Activated T-helper 2 cell treated with anti-CD3 and anti-CD28 coated beads, Interferon-gamma antibody, Interleukin-2, Interleukin-4, amounts not matched to agents 10 μg/mL and 5 μg/mL and 100 μg/mL, durations not matched to agents 14 hours and 24 hours and 36 hours (primary cell): ENCODE results near the gene RAB19. TPM values are rescaled to one million over a fixed set of nuclear protein-coding genes. Genes with fewer than 3 reads are reported as not detected.

ENCODE experiments used
- DNase-seq: peaks from one replicate; pipeline ENCODE4 v3.0.0; 2021; ENCODE audit warnings: low spot score
- H3K27ac Mint-ChIP-seq: one replicate; pipeline ENCODE4 v1.8.0; 2021; ENCODE audit warnings: mixed read lengths
- H3K27me3 Mint-ChIP-seq: one replicate; pipeline ENCODE4 v1.8.0; 2021; ENCODE audit warnings: low read depth, mixed read lengths
- H3K36me3 Mint-ChIP-seq: one replicate; pipeline ENCODE4 v1.8.0; 2021; ENCODE audit warnings: low read depth, mixed read lengths
- H3K4me1 Mint-ChIP-seq: one replicate; pipeline ENCODE4 v1.8.0; 2021; ENCODE audit warnings: low read depth, mixed read lengths
- H3K4me3 Mint-ChIP-seq: one replicate; pipeline ENCODE4 v1.8.0; 2021; ENCODE audit warnings: low read depth, mild to moderate bottlenecking, moderate library complexity, mixed read lengths
- H3K9me3 Mint-ChIP-seq: one replicate; pipeline ENCODE4 v1.8.0; 2021; ENCODE audit warnings: mixed read lengths
- intact Hi-C: fragments of 100-400 bp; cut with micrococcal nuclease; formaldehyde crosslinking; loops from one replicate; pipeline ENCODE4 v1.15.1; 2023
- total RNA-seq: library from RNA; stranded (reverse); gene quantifications from 2 replicates; pipeline ENCODE4 v1.2.3, GENCODE V29; 2022

Gene RAB19, protein sequence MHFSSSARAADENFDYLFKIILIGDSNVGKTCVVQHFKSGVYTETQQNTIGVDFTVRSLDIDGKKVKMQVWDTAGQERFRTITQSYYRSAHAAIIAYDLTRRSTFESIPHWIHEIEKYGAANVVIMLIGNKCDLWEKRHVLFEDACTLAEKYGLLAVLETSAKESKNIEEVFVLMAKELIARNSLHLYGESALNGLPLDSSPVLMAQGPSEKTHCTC
- 12.5 and 14.5 TPM in 2 replicates for total RNA-seq

DNA sequence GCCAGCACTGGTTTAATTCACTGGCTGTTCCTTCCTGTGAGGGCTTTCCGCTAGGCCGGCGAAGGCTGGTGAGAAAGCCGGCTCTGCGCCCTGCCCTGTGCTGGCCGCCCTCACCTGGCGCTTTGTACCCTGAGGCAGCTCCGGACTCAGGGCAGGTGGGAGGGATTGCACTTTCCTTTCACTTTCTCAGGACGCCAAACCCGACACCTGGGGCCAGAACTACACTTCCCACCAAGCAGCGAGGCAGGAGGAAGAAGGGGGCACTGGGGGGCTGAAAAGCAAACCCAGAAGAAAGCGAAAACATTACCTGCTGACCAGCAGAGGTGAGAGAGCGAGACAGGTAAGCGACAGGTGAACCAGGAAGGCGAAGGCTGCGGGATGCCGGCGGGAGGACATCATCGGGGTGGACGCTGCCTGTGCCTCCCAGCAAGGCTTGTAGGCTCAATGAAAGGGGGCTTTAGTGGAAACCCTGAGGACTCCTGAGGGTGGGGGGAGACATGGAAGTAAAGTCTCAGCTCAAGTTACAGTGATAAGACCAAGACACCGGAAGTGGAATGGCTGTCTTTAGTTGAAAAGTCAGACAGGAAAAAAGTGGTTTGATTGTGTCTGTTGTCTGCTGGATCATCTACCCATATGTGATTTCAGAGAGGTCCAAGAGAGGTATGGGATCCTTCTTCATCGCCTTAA is at the start of gene RAB19:
Gene RAB19, plus strand, starts transcription at position 181 of the 687 bp plus-strand sequence. CDS start 3,589 bp downstream, outside the sequence.
- no peaks in the 10 kb centered on the region for H3K9me3 Mint-ChIP-seq
- H3K4me3 Mint-ChIP-seq = peak within 1 kb of the TSS; percentile 92
- H3K27ac Mint-ChIP-seq = peak within 1 kb of the TSS; percentile 95
- intact Hi-C loops = loop anchor here (2.0 to 5.0 kb wide), 8 partner anchors 15 to 518 kb away; partner anchors contain the start of genes BRAF, KDM7A, NDUFB2 and PARP12
- H3K27me3 Mint-ChIP-seq = no peaks in the 10 kb centered on the region
- peaks cover 30% of the 10 kb centered on the region for H3K36me3 Mint-ChIP-seq
- peak; percentile 43 for DNase-seq
- H3K4me1 Mint-ChIP-seq = peaks cover 42% of the 10 kb centered on the region

DNA sequence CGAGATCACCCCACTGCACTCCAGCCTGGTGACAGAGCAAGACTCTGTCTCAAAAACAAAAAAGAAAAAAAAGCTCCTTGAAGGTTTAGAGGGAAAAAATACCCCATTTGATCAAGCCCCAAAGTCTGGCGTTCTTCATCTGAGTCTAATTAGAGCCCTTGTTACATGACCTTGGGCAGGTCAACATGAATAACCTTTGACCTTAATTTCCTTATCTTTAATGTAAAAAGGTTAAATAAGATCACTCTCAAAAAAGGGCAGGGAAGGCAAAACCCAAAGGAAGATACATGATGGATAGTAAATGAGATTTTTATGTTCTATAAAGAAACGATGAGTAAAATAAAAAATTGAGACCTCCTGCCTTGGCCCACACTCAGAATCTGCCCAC is 45.8 kb upstream of the RAB19 start:
- H3K4me1 Mint-ChIP-seq = peaks cover 29% of the 10 kb centered on the region
- DNase-seq = no peak
- intact Hi-C loops = loop anchor here (1.0 to 5.0 kb wide), 4 partner anchors 18 to 119 kb away; partner anchors contain the start of gene MKRN1
- no peaks in the 10 kb centered on the region for H3K27me3 Mint-ChIP-seq
- H3K9me3 Mint-ChIP-seq = no peaks in the 10 kb centered on the region
- H3K4me3 Mint-ChIP-seq = no peak overlapping the region
- H3K27ac Mint-ChIP-seq = peak overlapping the region; percentile 97
- H3K36me3 Mint-ChIP-seq = peaks cover 69% of the 10 kb centered on the region

DNA sequence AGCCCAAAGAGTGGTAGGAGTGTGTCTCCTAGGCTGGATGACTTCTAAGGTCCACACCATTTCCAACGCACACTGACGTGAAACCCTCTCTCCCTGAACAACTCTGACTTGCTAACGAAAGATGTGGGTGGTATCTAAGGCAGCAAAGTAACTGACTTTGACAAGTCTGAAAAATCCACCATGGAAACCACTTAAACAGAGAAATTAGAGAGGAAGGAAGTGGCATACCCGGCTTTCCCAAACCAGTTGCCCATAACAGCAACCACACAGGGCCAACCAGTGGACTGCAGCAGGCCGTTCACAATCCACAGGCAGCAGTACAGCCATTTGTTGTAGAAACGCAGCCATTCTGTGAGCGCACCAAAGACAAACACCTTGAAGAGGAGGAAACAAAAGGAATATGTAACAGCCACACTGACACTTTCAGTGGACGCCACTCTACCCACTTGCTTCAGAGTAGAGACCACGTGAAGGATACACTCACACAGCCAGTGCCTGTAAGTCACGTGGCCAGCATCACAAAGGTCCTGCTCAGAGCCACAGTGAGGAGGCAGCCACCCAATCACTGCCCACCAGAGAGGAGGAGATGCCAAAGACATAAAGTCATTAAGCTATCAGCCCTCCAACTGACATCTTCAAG is 45.3 kb upstream of the RAB19 start:
- peak; percentile 16 for DNase-seq
- Mint-ChIP-seq H3K9me3 (no peaks in the 10 kb centered on the region), H3K4me1 (peaks cover 29% of the 10 kb centered on the region), H3K27ac (peak overlapping the region; percentile 97), H3K4me3 (peak overlapping the region; percentile 62), H3K27me3 (no peaks in the 10 kb centered on the region), H3K36me3 (peaks cover 64% of the 10 kb centered on the region)
- intact Hi-C loops = loop anchor here (1.0 to 5.0 kb wide), 4 partner anchors 18 to 119 kb away; partner anchors contain the start of gene MKRN1

DNA sequence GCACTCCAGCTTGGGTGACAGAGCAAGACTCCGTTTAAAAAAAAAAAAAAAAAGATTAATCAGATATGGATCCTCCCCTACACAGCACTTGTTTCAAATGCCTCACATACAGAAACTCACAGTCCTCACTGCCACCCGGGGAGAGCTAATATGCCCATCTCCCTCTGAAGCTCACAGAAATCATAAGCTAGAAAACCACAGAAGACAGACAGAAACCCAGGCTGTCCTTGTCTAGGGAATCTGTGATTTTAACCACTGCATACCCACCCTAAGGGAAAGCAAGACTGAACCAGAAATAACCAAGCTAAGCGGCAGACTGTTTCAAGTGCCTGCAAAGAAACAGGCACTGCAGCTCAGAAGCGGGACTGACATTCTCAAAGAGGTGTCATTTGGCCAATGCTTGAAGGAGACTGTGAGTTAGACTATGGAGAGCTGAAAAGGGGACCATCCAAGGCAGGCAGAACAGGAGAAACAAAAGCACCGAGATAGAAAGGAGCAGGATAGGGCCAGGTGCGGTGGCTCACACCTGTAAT is 43.1 kb upstream of the RAB19 start:
- Mint-ChIP-seq H3K27ac (peak overlapping the region; percentile 97), H3K4me3 (peak overlapping the region; percentile 54), H3K9me3 (no peaks in the 10 kb centered on the region), H3K36me3 (peaks cover 64% of the 10 kb centered on the region), H3K4me1 (peaks cover 34% of the 10 kb centered on the region), H3K27me3 (no peaks in the 10 kb centered on the region)
- peak; percentile 16 for DNase-seq
- intact Hi-C loops = no loop called here

DNA sequence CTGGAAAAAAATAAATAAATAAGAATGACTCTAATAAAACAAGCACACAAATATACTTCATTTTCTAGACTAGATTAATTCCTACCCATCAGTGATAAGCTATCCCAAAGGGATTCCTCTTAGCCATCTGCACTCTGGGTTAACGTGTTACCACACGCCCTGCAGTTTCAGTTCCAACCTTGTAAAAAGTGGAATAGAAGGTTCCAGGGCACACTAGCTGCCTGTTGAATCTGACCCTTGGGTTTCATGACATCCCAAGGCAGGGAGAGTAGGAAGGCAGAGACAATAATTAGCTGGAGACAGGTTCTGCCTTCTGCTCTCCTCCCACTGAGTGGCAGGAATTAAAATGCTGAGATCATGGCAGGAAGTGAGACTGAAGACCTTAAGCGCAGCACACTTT is 39.0 kb upstream of the RAB19 start:
- intact Hi-C loops = no loop called here
- Mint-ChIP-seq H3K27me3 (no peaks in the 10 kb centered on the region), H3K4me3 (no peak overlapping the region), H3K4me1 (peaks cover 22% of the 10 kb centered on the region), H3K36me3 (peaks cover 63% of the 10 kb centered on the region), H3K27ac (peak overlapping the region; percentile 75), H3K9me3 (no peaks in the 10 kb centered on the region)
- DNase-seq = no peak

DNA sequence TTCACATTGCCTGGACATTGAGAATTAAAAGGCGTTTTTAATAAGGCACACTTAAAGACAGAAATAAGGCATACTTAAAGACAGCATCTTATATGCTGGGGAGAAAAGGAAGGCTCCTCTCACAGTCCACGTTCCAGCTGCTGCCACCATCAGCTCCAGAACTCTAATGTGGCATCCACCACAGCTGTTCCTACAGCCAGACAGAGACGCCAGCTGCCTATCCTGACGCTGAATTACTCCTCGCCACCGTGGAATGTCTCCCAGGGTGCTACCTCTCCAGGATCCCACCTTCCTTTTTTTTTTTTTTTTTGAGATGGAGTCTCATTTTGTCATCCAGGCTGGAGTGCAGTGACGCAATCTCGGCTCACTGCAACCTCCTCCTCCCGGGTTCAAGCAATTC is 36.3 kb upstream of the RAB19 start:
- Mint-ChIP-seq H3K36me3 (peaks cover 76% of the 10 kb centered on the region), H3K27me3 (no peaks in the 10 kb centered on the region), H3K9me3 (no peaks in the 10 kb centered on the region), H3K27ac (no peak overlapping the region), H3K4me1 (peaks cover 32% of the 10 kb centered on the region), H3K4me3 (no peak overlapping the region)
- intact Hi-C loops = no loop called here
- no peak for DNase-seq

DNA sequence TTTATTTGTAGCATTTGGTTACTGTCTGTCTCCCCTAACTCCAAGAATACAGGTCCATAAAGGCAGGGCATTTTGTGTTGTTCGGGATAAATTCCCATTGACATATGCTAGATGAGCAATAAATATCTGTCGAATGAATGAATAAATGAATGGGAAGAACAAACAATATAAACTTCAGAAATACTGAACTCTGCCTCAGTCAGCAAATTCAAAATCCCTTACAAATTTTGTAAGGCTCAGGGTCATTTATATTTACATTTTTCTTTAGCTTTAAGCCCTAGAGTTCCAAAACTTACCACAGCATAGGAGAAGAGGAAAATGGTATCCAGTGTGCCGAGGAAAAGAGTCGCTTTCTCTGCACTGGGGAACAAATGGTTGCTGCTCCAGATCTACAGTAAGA is 34.6 kb upstream of the RAB19 start:
- Mint-ChIP-seq H3K27me3 (no peaks in the 10 kb centered on the region), H3K4me3 (no peak overlapping the region), H3K36me3 (peaks cover 82% of the 10 kb centered on the region), H3K9me3 (no peaks in the 10 kb centered on the region), H3K4me1 (peaks cover 42% of the 10 kb centered on the region), H3K27ac (peak overlapping the region; percentile 11)
- no peak for DNase-seq
- intact Hi-C loops = no loop called here

DNA sequence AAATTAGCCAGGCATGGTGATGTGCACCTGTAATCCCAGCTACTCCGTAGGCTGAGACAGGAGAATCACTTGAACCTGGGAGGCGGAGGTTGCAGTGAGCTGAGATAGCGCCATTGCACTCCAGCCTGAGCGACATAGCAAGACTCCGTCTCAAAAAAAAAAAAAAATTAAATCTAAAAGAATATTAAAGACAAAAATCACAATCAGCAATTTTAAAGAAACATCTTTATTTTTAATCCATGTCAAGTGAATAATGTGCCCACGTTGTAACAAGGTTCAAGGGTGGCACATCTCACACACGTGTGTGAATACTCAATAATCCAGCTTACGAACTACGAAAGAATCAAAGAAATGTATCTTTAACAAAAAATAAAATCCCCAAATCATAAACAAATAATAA is 28.5 kb upstream of the RAB19 start:
- peaks cover 56% of the 10 kb centered on the region for H3K4me1 Mint-ChIP-seq
- H3K27me3 Mint-ChIP-seq = no peaks in the 10 kb centered on the region

DNA sequence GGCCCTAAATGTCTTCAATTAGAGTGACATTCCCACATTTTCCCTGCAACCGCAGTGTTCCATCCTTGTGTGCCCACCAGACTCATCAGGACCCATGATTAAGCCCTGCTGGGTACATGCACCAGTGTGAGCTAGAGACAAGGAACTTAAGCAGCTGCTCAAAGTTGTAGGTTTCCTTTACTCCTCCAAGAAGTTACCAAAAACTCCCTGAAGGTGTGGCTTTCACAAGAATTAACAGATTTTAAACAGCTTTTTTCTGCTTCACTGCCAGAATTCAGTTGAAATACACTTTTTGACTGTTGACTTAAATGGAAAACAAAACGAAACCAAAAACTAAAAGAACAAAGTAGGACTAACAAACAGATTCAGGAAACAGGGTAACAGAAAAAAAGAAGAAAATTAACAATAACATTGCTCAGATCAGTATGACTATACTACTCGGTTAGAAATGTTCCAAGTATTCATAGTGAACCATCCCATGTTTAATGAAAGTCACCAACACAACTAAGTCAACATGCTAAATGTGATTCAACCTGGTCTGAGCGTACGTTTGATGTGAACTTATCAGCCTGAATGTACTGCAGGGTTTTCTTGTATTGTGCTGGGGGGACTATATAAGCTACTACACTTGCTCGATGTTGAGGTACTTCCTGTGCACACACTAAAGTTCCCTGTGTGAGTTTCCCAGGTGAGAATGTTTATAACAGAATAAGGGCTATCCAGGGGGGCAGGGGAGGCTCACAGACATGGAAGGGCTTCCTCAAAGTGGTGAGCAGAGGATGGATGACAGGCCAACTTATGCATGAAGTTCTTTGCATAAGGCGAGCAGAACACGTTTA is 27.7 kb upstream of the RAB19 start:
- Mint-ChIP-seq H3K27me3 (no peaks in the 10 kb centered on the region), H3K4me3 (peak overlapping the region; percentile 65), H3K4me1 (peaks cover 51% of the 10 kb centered on the region), H3K36me3 (peaks cover 70% of the 10 kb centered on the region), H3K27ac (peak overlapping the region; percentile 97), H3K9me3 (no peaks in the 10 kb centered on the region)
- intact Hi-C loops = loop anchor here (1.0 to 5.0 kb wide), 9 partner anchors 14 to 201 kb away; no protein-coding TSS in a partner anchor
- DNase-seq = peak; percentile 26

More for the DNA sequence above, 28.5 kb upstream of the RAB19 start:
- DNase-seq = no peak
- H3K27ac Mint-ChIP-seq = peak overlapping the region; percentile 97
- intact Hi-C loops = loop anchor here (5.0 kb wide), 3 partner anchors 77 to 163 kb away; no protein-coding TSS in a partner anchor
- H3K4me3 Mint-ChIP-seq = peak overlapping the region; percentile 65
- peaks cover 76% of the 10 kb centered on the region for H3K36me3 Mint-ChIP-seq
- no peaks in the 10 kb centered on the region for H3K9me3 Mint-ChIP-seq

DNA sequence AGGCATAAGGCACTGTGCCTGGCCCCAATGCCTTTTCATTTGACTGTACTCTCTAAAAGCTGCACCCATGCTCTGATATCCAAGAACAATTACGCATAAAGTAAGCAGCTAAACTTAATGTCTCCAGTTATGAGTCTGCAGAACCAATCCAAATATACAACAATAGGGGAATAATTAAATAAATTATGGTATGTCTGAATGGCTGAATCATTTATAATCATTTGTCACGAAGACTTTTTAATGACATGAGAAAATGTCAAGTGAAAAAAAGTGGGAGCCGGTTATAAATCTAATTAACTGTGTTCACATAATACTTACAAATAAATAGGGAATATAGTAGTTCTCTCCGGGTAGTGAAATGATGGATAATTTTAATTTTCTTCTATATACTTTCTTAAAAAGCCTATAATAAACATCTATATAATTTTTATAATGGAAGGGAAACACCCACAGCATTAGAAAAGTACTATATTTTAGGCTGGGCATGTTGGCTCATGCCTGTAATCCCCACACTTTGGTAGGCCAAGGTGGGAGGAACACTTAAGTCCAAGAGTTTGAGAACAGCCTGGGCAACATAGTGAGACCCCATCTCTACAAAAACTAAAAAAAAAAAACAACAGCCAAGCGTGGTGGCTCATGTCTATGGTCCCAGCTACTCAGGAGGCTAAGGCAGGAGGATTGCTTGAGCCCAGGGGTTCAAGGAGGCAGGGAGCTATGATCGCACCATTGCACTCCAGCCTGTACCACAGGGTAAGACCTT is 19.7 kb upstream of the RAB19 start:
- no peaks in the 10 kb centered on the region for H3K27me3 Mint-ChIP-seq
- intact Hi-C loops = no loop called here
- H3K36me3 Mint-ChIP-seq = peaks cover 59% of the 10 kb centered on the region
- H3K4me3 Mint-ChIP-seq = no peak overlapping the region
- peaks cover 42% of the 10 kb centered on the region for H3K4me1 Mint-ChIP-seq
- no peak for DNase-seq
- peak overlapping the region; percentile 62 for H3K27ac Mint-ChIP-seq
- no peaks in the 10 kb centered on the region for H3K9me3 Mint-ChIP-seq

DNA sequence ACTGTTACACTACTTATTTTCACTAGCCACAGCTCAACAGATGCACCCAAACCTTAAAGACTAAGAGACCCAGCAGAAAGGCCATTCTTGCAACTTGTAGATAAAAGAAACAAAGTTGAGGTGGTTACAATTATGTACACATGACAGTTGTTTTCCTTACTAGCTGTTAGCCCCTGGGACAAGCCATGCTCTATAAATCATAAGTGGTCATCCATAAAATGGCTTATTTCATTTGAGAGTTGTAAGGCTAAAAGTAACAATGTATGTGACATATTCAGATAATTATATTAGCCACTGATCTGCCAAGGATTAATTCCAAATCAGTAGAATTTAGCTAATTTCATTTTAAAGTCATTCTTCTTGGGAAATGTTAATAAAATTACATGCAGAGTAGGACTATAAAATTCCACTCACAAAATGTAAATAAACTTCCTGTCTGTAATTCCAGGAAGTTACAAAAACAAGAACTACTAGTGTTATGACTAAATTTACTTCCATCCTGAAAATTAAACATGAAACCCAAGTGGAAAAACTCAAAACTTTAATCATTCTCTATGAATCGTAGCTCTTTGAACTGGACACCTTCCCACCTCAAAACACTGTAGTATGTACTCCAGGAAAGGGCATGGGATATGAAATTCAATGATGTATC is 18.8 kb upstream of the RAB19 start:
- H3K27me3 Mint-ChIP-seq = no peaks in the 10 kb centered on the region
- H3K36me3 Mint-ChIP-seq = peaks cover 50% of the 10 kb centered on the region
- H3K27ac Mint-ChIP-seq = peak overlapping the region; percentile 69
- H3K4me1 Mint-ChIP-seq = peaks cover 38% of the 10 kb centered on the region
- no peaks in the 10 kb centered on the region for H3K9me3 Mint-ChIP-seq
- no peak overlapping the region for H3K4me3 Mint-ChIP-seq
- no peak for DNase-seq
- intact Hi-C loops = no loop called here
